ENCODE results near the gene WDR81.

WDR81 gene

GRCh38 chr17:1776857-1777256 lies 52.4 kb downstream of the WDR81 start:
- in situ Hi-C loops (cut with MboI; ENCODE audit: low sequenced_read_pairs) = no loop called here

GRCh38 chr17:1779571-1780131 lies 55.1 kb downstream of the WDR81 start:
- in situ Hi-C loops (cut with MboI; ENCODE audit: low sequenced_read_pairs) = no loop called here

GRCh38 chr17:1782171-1782567 lies 57.7 kb downstream of the WDR81 start:
- in situ Hi-C loops (cut with MboI; ENCODE audit: low sequenced_read_pairs) = no loop called here

DNA sequence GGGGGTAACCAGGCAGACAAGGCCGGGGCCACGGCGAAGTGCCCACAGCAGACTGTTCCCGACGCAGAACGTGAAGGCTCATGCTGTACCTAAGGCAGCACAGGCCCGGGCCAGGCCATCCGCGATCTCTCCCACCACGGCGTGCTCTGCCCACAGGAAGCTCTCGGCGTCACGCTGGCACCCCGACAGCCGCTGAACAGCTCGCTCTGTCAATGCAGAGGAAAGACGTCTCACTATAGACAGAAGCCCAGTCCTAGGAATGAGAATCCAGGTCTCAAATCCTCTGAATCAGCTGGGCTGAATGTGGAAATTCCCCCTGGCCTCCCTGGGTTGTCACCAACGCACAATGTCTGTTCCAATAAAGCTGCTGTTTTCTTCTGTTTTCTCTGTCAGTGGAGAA lies 58.8 kb downstream of the WDR81 start:
- in situ Hi-C loops (cut with MboI; ENCODE audit: low sequenced_read_pairs) = no loop called here

GRCh38 chr17:1783834-1784611 lies 59.5 kb downstream of the WDR81 start:
- in situ Hi-C loops (cut with MboI; ENCODE audit: low sequenced_read_pairs) = no loop called here

- in situ Hi-C loops (cut with MboI; ENCODE audit: low sequenced_read_pairs) = no loop called here
These were observed 61.4 kb downstream of the WDR81 start for GRCh38 chr17:1785930-1786329.

- in situ Hi-C loops (cut with MboI; ENCODE audit: low sequenced_read_pairs) = no loop called here
These were observed 62.2 kb downstream of the WDR81 start for GRCh38 chr17:1786708-1787107.

DNA sequence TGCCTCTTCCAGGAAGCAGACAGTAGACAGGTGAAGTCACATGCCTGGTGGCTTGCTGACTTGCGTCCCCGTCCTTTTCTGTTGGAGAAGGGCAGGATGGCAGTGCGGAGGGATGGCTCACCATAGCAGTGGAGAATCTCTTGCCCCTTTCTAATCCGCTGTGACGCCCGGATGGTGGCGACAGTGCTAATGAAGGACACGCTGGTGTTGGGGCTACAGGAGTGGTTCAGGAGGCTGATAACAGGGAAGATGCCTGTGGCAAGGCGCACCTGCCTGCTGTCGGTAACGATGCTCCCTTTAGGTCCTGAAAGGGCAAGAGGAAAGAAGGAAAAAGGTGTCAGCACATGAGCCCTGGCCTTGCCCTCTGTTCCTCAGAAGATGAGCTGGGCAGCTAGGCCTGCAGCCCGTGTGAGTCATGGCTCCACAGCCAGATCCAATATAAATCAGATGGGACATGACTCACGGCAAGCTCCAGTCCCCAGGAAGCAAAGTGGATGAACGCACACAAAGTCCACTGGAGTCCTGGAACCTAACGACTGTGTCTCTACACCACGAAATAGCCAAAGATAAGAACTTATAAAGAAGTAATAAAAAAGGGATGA lies 62.9 kb downstream of the WDR81 start:
- in situ Hi-C loops (cut with MboI; ENCODE audit: low sequenced_read_pairs) = no loop called here

Measured in HL-60/S4 treated with retinoic acid at 250 ng/mL for 4 days and 3 days (cell line).